Measurements from ENCODE around the gene APOOL.

The APOOL gene

DNA sequence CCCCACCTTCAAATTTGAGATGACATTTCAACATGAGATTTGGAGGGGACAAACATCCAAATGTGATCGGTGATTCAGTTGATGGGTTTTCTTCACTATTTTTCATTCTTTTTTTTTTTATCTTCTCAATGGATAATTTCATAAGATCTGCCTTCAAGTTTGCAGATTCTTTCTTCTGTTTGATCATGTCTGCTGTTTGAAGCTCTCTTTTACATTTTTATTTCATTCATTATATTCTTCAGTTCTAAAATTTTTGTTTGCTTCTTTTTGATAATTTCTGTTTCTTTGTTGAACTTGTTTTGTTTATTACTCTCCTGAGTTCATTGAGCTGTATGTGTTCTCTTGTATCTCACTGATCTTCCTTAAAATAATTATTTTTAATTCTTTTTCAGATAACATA lies 14.8 kb downstream of the APOOL start:
- 80% methylated on average over 1 of the region's 1 CpG; no CpG with 5 or more reads in 1 of the 2 experiments for WGBS, 2 experiments
- Histone ChIP-seq H3K4me3 (ENCODE audit: insufficient read depth, low read depth, low read length) (no peak overlapping the region), H3K27me3 (ENCODE audit: control insufficient read depth, insufficient read depth, low read length, poor library complexity, severe bottlenecking) (no peaks in the 10 kb centered on the region), H3K27ac (ENCODE audit: insufficient read depth, low read depth, low read length, poor library complexity, severe bottlenecking) (no peak overlapping the region), H3K36me3 (ENCODE audit: control insufficient read depth, insufficient read depth, low read length) (no peaks in the 10 kb centered on the region), H3K4me1 (ENCODE audit: control insufficient read depth, insufficient read depth, low read length) (no peaks in the 10 kb centered on the region), H3K9me3 (ENCODE audit: control insufficient read depth, low read length) (no peaks in the 10 kb centered on the region)

DNA sequence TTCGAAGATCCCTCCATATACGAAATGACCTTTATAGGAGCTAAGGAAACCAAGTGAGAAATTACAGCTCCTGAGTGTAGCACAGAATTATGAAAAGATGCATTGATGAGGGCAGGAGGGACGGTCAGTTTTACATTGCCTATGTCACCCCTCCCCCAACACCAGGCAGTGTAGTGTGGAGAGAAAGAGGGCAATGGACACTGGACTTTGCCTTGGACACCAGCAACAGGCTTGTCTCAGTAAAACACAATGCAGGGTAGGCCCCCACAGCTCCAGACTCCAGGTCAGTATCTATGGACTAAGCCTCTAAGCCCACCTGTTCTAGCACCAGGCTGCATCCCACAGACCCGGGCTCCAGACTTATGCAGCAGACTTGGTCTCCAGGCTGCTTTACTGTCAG lies 16.5 kb downstream of the APOOL start:
- H3K4me1 ChIP-seq (ENCODE audit: control insufficient read depth, insufficient read depth, low read length): no peaks in the 10 kb centered on the region
- no peaks in the 10 kb centered on the region for H3K27me3 ChIP-seq (ENCODE audit: control insufficient read depth, insufficient read depth, low read length, poor library complexity, severe bottlenecking)
- H3K4me3 ChIP-seq (ENCODE audit: insufficient read depth, low read depth, low read length): no peak overlapping the region
- H3K27ac ChIP-seq (ENCODE audit: insufficient read depth, low read depth, low read length, poor library complexity, severe bottlenecking): no peak overlapping the region
- H3K36me3 ChIP-seq (ENCODE audit: control insufficient read depth, insufficient read depth, low read length): no peaks in the 10 kb centered on the region
- H3K9me3 ChIP-seq (ENCODE audit: control insufficient read depth, low read length): no peaks in the 10 kb centered on the region
- WGBS, 2 experiments: 95% methylated on average over 3 to 4 of the region's 4 CpGs

DNA sequence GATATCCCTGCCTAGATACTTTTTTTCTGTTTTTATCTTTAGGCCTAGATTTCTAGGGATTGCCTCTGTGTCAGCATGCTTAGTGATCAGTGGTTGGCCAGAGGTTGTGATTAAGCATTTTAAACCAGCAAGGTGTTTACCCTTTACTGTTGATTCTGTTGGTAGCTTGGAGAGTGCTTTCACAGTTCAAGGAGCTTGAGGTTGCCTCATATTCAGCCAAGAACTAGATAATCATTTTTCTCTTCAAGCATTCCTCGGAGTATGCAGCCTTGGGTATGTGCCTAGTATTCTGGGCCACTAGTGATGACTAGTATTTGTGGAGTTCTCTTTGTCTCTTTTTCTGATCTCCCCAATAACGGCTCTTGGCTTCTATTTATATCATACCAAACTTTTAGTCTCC lies 20.4 kb downstream of the APOOL start:
- Histone ChIP-seq H3K36me3 (ENCODE audit: control insufficient read depth, insufficient read depth, low read length) (no peaks in the 10 kb centered on the region), H3K27ac (ENCODE audit: insufficient read depth, low read depth, low read length, poor library complexity, severe bottlenecking) (no peak overlapping the region), H3K9me3 (ENCODE audit: control insufficient read depth, low read length) (no peaks in the 10 kb centered on the region), H3K27me3 (ENCODE audit: control insufficient read depth, insufficient read depth, low read length, poor library complexity, severe bottlenecking) (no peaks in the 10 kb centered on the region), H3K4me3 (ENCODE audit: insufficient read depth, low read depth, low read length) (no peak overlapping the region), H3K4me1 (ENCODE audit: control insufficient read depth, insufficient read depth, low read length) (no peaks in the 10 kb centered on the region)
- 100% methylated on average over 1 of the region's 2 CpGs; no CpG with 5 or more reads in 1 of the 2 experiments for WGBS, 2 experiments

DNA sequence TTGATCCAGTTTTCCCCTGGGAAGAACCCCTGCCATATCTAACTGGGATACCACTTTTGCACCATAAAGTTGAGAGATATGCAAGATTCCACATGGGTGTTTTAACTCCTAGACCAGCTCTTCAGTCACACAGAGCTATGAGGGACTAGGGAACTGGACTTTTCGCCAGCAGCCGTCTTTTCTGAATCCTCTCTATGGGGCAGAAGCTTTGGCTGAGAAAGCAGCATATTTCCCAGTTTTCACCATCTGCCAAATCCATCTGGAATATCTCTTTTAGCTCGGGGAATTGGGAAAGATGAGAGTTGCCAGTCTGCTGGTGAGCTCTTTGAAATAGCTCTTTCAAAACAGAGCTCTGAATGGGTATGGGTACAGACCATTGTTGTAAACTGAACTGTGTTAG lies 20.9 kb downstream of the APOOL start:
- Histone ChIP-seq H3K4me1 (ENCODE audit: control insufficient read depth, insufficient read depth, low read length) (no peaks in the 10 kb centered on the region), H3K9me3 (ENCODE audit: control insufficient read depth, low read length) (no peaks in the 10 kb centered on the region), H3K36me3 (ENCODE audit: control insufficient read depth, insufficient read depth, low read length) (no peaks in the 10 kb centered on the region), H3K27me3 (ENCODE audit: control insufficient read depth, insufficient read depth, low read length, poor library complexity, severe bottlenecking) (no peaks in the 10 kb centered on the region), H3K4me3 (ENCODE audit: insufficient read depth, low read depth, low read length) (no peak overlapping the region), H3K27ac (ENCODE audit: insufficient read depth, low read depth, low read length, poor library complexity, severe bottlenecking) (no peak overlapping the region)
- 95 to 100% methylated on average over 3 of the region's 3 CpGs for WGBS, 2 experiments

DNA sequence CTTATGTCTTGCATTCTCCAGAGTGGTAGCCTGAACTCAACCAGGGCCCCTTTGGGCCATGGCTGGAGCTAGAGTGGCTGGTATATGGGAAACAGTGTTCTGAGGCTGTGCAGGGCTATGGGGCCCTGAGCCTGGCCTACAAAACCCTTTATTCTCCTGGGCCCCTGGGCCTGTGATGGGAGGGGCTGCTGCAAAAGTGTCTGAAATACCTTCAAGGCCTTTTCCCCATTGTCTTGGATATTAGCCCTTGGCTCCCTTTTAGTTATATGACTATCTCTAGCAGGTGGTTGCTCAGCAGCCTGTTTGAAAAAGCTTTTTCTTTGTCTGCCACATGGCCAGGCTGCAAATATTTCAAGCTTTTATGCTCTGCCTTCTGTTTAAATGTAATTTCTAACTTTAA lies 22.5 kb downstream of the APOOL start:
- Histone ChIP-seq H3K9me3 (ENCODE audit: control insufficient read depth, low read length) (no peaks in the 10 kb centered on the region), H3K27me3 (ENCODE audit: control insufficient read depth, insufficient read depth, low read length, poor library complexity, severe bottlenecking) (no peaks in the 10 kb centered on the region), H3K27ac (ENCODE audit: insufficient read depth, low read depth, low read length, poor library complexity, severe bottlenecking) (no peak overlapping the region), H3K4me3 (ENCODE audit: insufficient read depth, low read depth, low read length) (no peak overlapping the region), H3K4me1 (ENCODE audit: control insufficient read depth, insufficient read depth, low read length) (no peaks in the 10 kb centered on the region), H3K36me3 (ENCODE audit: control insufficient read depth, insufficient read depth, low read length) (no peaks in the 10 kb centered on the region)

DNA sequence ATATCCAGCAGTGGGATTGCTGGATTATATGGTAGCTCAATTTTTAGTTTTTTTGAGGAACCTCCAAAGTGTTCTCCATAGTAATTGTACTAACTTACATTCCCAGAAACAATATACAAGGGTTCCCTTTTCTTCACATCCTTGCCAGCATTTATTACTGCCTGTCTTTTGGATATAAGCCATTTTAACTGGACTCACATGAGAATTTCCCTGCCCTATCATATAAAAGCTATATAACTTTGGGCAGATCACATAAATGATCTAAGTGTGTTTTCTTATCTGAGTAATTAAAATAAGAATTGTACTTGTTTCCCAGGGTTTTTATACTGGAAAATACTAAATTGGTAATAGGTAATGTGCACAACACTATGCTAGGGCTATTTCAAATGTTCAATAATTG lies 25.4 kb downstream of the APOOL start:
- no peak overlapping the region for H3K4me3 ChIP-seq (ENCODE audit: insufficient read depth, low read depth, low read length)
- H3K9me3 ChIP-seq (ENCODE audit: control insufficient read depth, low read length): no peaks in the 10 kb centered on the region
- no peaks in the 10 kb centered on the region for H3K4me1 ChIP-seq (ENCODE audit: control insufficient read depth, insufficient read depth, low read length)
- no peaks in the 10 kb centered on the region for H3K36me3 ChIP-seq (ENCODE audit: control insufficient read depth, insufficient read depth, low read length)
- no peak overlapping the region for H3K27ac ChIP-seq (ENCODE audit: insufficient read depth, low read depth, low read length, poor library complexity, severe bottlenecking)
- no peaks in the 10 kb centered on the region for H3K27me3 ChIP-seq (ENCODE audit: control insufficient read depth, insufficient read depth, low read length, poor library complexity, severe bottlenecking)

DNA sequence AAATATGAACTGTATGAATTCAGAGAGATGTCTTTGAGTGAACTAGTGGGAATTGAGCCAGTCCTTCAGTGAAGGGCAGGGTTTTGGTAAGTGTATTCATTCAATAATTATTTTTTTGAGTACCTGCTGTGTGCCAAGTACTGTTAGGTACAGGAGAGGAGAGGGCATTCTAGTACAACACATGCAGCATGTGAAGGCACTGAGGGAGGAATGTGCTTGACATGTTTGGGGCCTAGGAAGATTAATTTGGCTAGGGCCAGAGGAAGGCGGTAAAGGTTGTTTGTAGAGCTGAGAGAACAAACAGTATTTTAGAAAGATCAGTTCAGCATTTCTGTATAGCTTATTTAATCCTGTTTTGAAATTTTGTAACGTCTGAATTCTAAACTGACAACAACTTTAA lies 27.8 kb downstream of the APOOL start:
- no peaks in the 10 kb centered on the region for H3K36me3 ChIP-seq (ENCODE audit: control insufficient read depth, insufficient read depth, low read length)
- H3K9me3 ChIP-seq (ENCODE audit: control insufficient read depth, low read length): no peaks in the 10 kb centered on the region
- H3K4me1 ChIP-seq (ENCODE audit: control insufficient read depth, insufficient read depth, low read length): no peaks in the 10 kb centered on the region
- WGBS, 2 experiments: 82 to 100% methylated on average over 1 to 2 of the region's 2 CpGs
- no peak overlapping the region for H3K4me3 ChIP-seq (ENCODE audit: insufficient read depth, low read depth, low read length)
- no peaks in the 10 kb centered on the region for H3K27me3 ChIP-seq (ENCODE audit: control insufficient read depth, insufficient read depth, low read length, poor library complexity, severe bottlenecking)
- H3K27ac ChIP-seq (ENCODE audit: insufficient read depth, low read depth, low read length, poor library complexity, severe bottlenecking): no peak overlapping the region

DNA sequence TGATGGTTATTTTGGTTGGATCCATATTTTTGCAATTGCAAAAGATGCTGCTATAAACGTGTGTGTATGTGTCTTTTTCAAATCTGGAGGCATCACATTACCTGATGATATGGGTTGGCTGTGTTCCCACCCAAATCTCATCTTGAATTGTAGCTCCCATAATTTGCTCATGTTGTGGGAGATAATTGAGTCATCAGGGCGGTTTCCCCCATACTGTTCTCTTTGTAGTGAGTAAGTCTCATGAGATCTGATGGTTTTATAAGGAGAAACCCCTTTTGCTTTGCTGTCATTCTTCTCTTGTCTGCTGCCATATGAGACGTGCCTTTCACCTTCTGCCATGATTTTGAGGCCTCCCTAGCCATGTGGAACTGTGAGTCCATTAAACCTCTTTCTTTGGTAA lies 33.4 kb downstream of the APOOL start:
- WGBS, 2 experiments: 94 to 95% methylated on average over 3 of the region's 3 CpGs
- Histone ChIP-seq H3K4me1 (ENCODE audit: control insufficient read depth, insufficient read depth, low read length) (no peaks in the 10 kb centered on the region), H3K27me3 (ENCODE audit: control insufficient read depth, insufficient read depth, low read length, poor library complexity, severe bottlenecking) (no peaks in the 10 kb centered on the region), H3K27ac (ENCODE audit: insufficient read depth, low read depth, low read length, poor library complexity, severe bottlenecking) (no peak overlapping the region), H3K36me3 (ENCODE audit: control insufficient read depth, insufficient read depth, low read length) (no peaks in the 10 kb centered on the region), H3K4me3 (ENCODE audit: insufficient read depth, low read depth, low read length) (no peak overlapping the region), H3K9me3 (ENCODE audit: control insufficient read depth, low read length) (no peaks in the 10 kb centered on the region)

DNA sequence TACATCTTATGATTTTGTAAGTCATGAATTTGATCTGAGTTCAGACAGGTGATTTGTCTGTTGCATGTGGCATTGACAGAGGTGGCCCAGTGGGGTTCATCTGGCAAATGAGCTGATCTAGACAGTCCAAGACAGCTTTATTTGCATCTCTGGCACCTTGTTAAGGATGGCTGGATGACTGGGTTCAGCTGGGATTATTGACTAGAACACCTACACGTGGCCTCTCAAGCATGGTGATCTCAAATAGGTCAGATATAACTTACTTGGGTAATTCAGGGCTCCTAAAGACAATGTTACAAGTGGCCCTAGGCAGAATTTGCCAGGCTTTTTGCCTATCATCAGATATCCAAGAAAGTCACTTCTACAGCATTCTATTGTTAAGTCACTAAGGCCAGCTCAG lies 48.0 kb downstream of the APOOL start:
- Histone ChIP-seq H3K9me3 (ENCODE audit: control insufficient read depth, low read length) (no peaks in the 10 kb centered on the region), H3K27ac (ENCODE audit: insufficient read depth, low read depth, low read length, poor library complexity, severe bottlenecking) (no peak overlapping the region), H3K4me3 (ENCODE audit: insufficient read depth, low read depth, low read length) (no peak overlapping the region), H3K27me3 (ENCODE audit: control insufficient read depth, insufficient read depth, low read length, poor library complexity, severe bottlenecking) (no peaks in the 10 kb centered on the region), H3K4me1 (ENCODE audit: control insufficient read depth, insufficient read depth, low read length) (no peaks in the 10 kb centered on the region), H3K36me3 (ENCODE audit: control insufficient read depth, insufficient read depth, low read length) (no peaks in the 10 kb centered on the region)
- 92 to 100% methylated on average over 1 of the region's 1 CpG for WGBS, 2 experiments

DNA sequence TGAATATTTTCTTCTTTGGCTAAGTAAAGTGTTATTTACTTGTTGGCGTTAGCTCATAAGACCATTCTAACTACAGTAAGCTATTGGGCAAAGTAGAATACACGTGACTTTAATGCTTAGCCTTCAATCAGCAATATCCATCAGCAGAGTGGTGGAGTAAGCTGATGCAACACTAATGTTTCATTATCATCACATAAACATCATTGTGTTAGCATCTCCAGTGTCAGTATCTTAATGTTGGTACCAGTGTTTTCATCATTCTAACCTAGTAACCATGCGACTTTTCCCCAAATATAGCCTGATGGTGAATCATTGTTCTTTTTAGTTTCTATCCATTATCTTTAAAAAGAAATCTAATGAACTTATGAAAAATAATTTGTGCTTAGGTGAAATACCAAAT lies 48.5 kb downstream of the APOOL start:
- H3K27me3 ChIP-seq (ENCODE audit: control insufficient read depth, insufficient read depth, low read length, poor library complexity, severe bottlenecking): no peaks in the 10 kb centered on the region
- H3K9me3 ChIP-seq (ENCODE audit: control insufficient read depth, low read length): no peaks in the 10 kb centered on the region
- no peaks in the 10 kb centered on the region for H3K36me3 ChIP-seq (ENCODE audit: control insufficient read depth, insufficient read depth, low read length)
- H3K4me1 ChIP-seq (ENCODE audit: control insufficient read depth, insufficient read depth, low read length): no peaks in the 10 kb centered on the region
- WGBS, 2 experiments: 50 to 100% methylated on average over 1 to 2 of the region's 3 CpGs
- no peak overlapping the region for H3K4me3 ChIP-seq (ENCODE audit: insufficient read depth, low read depth, low read length)
- H3K27ac ChIP-seq (ENCODE audit: insufficient read depth, low read depth, low read length, poor library complexity, severe bottlenecking): no peak overlapping the region

DNA sequence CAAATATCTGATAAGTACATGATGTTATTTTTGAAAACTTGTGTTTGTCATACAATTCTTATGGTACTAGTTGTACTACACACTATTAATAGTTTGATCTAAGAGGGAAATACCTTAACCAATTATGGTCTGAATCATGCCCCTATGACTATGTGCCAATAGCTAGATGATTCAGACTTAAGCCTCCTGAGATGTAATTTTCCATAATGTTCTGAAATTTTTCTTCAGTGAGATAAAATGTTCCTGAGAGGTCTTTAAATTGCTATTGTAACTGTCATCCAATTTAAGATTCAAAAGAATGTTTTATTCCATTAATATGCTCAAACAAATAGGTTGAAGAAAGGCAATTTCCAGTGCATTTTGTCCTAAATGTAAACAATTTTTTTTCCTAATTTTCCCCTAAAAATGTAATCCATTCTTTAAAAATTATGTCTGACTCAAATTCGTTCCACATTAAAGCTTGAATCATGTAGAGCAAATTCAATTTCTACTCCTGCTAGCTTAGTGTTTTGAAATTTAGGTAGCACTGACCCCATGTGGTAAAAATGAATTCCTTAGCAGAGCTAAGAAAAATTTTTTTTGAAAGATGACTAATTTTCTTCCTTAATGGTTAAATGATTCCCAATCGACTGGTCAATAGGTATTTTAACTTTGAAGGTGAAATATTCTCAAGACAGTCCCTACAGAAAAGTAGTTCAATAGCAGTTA lies 49.1 kb downstream of the APOOL start:
- Histone ChIP-seq H3K36me3 (ENCODE audit: control insufficient read depth, insufficient read depth, low read length) (no peaks in the 10 kb centered on the region), H3K9me3 (ENCODE audit: control insufficient read depth, low read length) (no peaks in the 10 kb centered on the region), H3K27ac (ENCODE audit: insufficient read depth, low read depth, low read length, poor library complexity, severe bottlenecking) (no peak overlapping the region), H3K4me1 (ENCODE audit: control insufficient read depth, insufficient read depth, low read length) (no peaks in the 10 kb centered on the region), H3K27me3 (ENCODE audit: control insufficient read depth, insufficient read depth, low read length, poor library complexity, severe bottlenecking) (no peaks in the 10 kb centered on the region), H3K4me3 (ENCODE audit: insufficient read depth, low read depth, low read length) (no peak overlapping the region)
- 100% methylated on average over 1 to 2 of the region's 2 CpGs for WGBS, 2 experiments

Measured in ectodermal cell (in vitro differentiated cells).